A549 (cell line): Measurements from ENCODE around the gene COPS3.

ENCODE experiments used
- CBX8 ChIP-seq: fragments of 200-600 bp; sonication (generic); IDR thresholded peaks from 2 replicates; pipeline ENCODE4 v1.6.1; 2016
- EP300 ChIP-seq, 2 experiments: fragments of >200 bp; sonication (Bioruptor Twin); formaldehyde crosslinking; IDR thresholded peaks; 2 replicates in 1 of 2; 3 replicates in 1 of 2; pipeline ENCODE4 v1.6.1; 2016 to 2017
- HOXA7 ChIP-seq: fragments of 250-450 bp; sonication (Bioruptor Pico); IDR thresholded peaks from 2 replicates; pipeline ENCODE4 v1.5.0; 2020; ENCODE audit warnings: mild to moderate bottlenecking, moderate library complexity
- MAFK ChIP-seq: fragments of 450-650 bp; IDR thresholded peaks from 2 replicates; pipeline ENCODE4 v1.6.1; 2014; ENCODE audit not compliant: partially characterized antibody
- NR3C1 ChIP-seq: fragments of >200 bp; sonication (Bioruptor Twin); formaldehyde crosslinking; IDR thresholded peaks from 3 replicates; pipeline ENCODE4 v1.6.1; 2017
- POLR2A ChIP-seq: IDR thresholded peaks from 2 replicates; pipeline ENCODE4 v1.6.1; 2012; ENCODE audit warnings: mild to moderate bottlenecking, low read length
- RFX5 ChIP-seq: fragments of 450-650 bp; IDR thresholded peaks from 2 replicates; pipeline ENCODE4 v1.7.1; 2014; ENCODE audit warnings: antibody characterized with exemption, mild to moderate bottlenecking, moderate library complexity
- TF ChIP-seq, protein P1 (sequence below): fragments of 250-450 bp; sonication (Bioruptor Pico); IDR thresholded peaks from 2 replicates; pipeline ENCODE4 v1.5.0; 2021; ENCODE audit warnings: mild to moderate bottlenecking, moderate library complexity, borderline replicate concordance
- TF ChIP-seq, protein P2 (sequence below): fragments of >200 bp; sonication (Bioruptor Twin); formaldehyde crosslinking; IDR thresholded peaks from 3 replicates; pipeline ENCODE4 v1.5.1; 2016
- TF ChIP-seq, protein P3 (sequence below): fragments of 200-600 bp; sonication (generic); IDR thresholded peaks from 2 replicates; pipeline ENCODE4 v1.6.1; 2016; ENCODE audit warnings: antibody characterized with exemption, mild to moderate bottlenecking, moderate library complexity
- TF ChIP-seq, protein P4 (sequence below): IDR thresholded peaks from 2 replicates; pipeline ENCODE4 v1.6.1; 2012
- TF ChIP-seq, protein P5 (sequence below): fragments of 450-650 bp; IDR thresholded peaks from 2 replicates; pipeline ENCODE4 v1.6.1; 2014; ENCODE audit warnings: antibody characterized with exemption

DNA sequence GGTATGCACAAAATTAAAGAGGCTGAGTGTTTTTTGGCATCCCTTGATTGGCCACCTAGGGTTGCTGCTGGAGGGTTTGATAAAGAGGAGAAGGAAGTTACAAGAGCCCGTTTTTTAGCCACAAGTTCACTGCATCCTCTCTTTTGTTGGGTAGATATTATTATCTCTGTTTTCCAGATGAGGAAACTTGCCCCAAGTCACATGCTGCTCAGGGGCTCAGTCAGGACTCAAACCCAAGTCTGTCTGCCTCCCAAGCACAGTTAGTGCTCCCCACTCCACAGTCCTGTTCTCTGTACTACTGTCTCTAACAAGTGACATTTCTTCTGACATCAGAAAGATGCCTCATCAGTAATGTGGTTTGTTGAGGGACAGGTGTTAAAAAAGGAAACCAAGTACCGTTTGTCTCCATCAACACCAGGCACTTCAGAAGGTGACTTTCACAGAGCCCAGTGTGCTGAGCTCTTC, 23.5 kb upstream of the COPS3 start:
- TF ChIP-seq CBX8: no peak
- TF ChIP-seq, protein P1, sequence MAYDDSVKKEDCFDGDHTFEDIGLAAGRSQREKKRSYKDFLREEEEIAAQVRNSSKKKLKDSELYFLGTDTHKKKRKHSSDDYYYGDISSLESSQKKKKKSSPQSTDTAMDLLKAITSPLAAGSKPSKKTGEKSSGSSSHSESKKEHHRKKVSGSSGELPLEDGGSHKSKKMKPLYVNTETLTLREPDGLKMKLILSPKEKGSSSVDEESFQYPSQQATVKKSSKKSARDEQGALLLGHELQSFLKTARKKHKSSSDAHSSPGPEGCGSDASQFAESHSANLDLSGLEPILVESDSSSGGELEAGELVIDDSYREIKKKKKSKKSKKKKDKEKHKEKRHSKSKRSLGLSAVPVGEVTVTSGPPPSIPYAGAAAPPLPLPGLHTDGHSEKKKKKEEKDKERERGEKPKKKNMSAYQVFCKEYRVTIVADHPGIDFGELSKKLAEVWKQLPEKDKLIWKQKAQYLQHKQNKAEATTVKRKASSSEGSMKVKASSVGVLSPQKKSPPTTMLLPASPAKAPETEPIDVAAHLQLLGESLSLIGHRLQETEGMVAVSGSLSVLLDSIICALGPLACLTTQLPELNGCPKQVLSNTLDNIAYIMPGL: no peak
- TF ChIP-seq NR3C1: no peak
- TF ChIP-seq, protein P2, sequence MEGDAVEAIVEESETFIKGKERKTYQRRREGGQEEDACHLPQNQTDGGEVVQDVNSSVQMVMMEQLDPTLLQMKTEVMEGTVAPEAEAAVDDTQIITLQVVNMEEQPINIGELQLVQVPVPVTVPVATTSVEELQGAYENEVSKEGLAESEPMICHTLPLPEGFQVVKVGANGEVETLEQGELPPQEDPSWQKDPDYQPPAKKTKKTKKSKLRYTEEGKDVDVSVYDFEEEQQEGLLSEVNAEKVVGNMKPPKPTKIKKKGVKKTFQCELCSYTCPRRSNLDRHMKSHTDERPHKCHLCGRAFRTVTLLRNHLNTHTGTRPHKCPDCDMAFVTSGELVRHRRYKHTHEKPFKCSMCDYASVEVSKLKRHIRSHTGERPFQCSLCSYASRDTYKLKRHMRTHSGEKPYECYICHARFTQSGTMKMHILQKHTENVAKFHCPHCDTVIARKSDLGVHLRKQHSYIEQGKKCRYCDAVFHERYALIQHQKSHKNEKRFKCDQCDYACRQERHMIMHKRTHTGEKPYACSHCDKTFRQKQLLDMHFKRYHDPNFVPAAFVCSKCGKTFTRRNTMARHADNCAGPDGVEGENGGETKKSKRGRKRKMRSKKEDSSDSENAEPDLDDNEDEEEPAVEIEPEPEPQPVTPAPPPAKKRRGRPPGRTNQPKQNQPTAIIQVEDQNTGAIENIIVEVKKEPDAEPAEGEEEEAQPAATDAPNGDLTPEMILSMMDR: no peak
- TF ChIP-seq HOXA7 (CRISPR knock-in tag): no peak
- no peak for TF ChIP-seq POLR2A
- TF ChIP-seq EP300 (IDR thresholded peaks at IDR 0.05): no peak
- TF ChIP-seq, protein P3, sequence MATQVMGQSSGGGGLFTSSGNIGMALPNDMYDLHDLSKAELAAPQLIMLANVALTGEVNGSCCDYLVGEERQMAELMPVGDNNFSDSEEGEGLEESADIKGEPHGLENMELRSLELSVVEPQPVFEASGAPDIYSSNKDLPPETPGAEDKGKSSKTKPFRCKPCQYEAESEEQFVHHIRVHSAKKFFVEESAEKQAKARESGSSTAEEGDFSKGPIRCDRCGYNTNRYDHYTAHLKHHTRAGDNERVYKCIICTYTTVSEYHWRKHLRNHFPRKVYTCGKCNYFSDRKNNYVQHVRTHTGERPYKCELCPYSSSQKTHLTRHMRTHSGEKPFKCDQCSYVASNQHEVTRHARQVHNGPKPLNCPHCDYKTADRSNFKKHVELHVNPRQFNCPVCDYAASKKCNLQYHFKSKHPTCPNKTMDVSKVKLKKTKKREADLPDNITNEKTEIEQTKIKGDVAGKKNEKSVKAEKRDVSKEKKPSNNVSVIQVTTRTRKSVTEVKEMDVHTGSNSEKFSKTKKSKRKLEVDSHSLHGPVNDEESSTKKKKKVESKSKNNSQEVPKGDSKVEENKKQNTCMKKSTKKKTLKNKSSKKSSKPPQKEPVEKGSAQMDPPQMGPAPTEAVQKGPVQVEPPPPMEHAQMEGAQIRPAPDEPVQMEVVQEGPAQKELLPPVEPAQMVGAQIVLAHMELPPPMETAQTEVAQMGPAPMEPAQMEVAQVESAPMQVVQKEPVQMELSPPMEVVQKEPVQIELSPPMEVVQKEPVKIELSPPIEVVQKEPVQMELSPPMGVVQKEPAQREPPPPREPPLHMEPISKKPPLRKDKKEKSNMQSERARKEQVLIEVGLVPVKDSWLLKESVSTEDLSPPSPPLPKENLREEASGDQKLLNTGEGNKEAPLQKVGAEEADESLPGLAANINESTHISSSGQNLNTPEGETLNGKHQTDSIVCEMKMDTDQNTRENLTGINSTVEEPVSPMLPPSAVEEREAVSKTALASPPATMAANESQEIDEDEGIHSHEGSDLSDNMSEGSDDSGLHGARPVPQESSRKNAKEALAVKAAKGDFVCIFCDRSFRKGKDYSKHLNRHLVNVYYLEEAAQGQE: no peak
- no peak for TF ChIP-seq MAFK
- no peak for TF ChIP-seq RFX5
- TF ChIP-seq, protein P4, sequence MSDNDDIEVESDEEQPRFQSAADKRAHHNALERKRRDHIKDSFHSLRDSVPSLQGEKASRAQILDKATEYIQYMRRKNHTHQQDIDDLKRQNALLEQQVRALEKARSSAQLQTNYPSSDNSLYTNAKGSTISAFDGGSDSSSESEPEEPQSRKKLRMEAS: no peak
- TF ChIP-seq, protein P5, sequence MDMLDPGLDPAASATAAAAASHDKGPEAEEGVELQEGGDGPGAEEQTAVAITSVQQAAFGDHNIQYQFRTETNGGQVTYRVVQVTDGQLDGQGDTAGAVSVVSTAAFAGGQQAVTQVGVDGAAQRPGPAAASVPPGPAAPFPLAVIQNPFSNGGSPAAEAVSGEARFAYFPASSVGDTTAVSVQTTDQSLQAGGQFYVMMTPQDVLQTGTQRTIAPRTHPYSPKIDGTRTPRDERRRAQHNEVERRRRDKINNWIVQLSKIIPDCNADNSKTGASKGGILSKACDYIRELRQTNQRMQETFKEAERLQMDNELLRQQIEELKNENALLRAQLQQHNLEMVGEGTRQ: no peak
